Panc1 (cell line): ENCODE data around the gene IFT122. TPM values are rescaled to one million over a fixed set of nuclear protein-coding genes. Genes with fewer than 3 reads are reported as not detected.

Experiments
- ATAC-seq: fragments of 200-7000 bp; cut with Tn5 transposase; 2 replicates; pipeline ENCODE4 v1.9.1; 2020; ENCODE audit warnings: mild to moderate bottlenecking, moderate library complexity
- BruUV-seq: library from RNA; stranded (reverse); fragments of 400-500 nt; replicated peaks from 2 replicates; lab custom pipeline; 2021; lab: Mats Ljungman, UMichigan
- CTCF ChIA-PET: fragments of 300-600 bp; sonication (Branson Sonifier 250); formaldehyde crosslinking; loops from one replicate; lab custom pipeline; 2022; ENCODE audit warnings: antibody characterized with exemption; lab: Charles Lee
- POLR2A ChIA-PET: fragments of 300-600 bp; sonication (Branson Sonifier 250); formaldehyde crosslinking; loops from one replicate; lab custom pipeline; 2022; ENCODE audit warnings: antibody characterized with exemption; lab: Charles Lee
- DNase-seq: peaks from one replicate; pipeline ENCODE4 v3.0.0-alpha.2; 2010; ENCODE audit warnings: low read depth, low spot score
- H3K27ac ChIP-seq: 2 replicates; pipeline ENCODE4 v1.5.1; 2011; ENCODE audit warnings: mild to moderate bottlenecking, low read length, inconsistent platforms
- H3K27me3 ChIP-seq: fragments of 200-500 bp; sonication (Bioruptor generic); 2 replicates; pipeline ENCODE4 v1.6.0; 2014; ENCODE audit warnings: low read length, inconsistent platforms; ENCODE audit not compliant: control insufficient read depth, insufficient read depth
- H3K36me3 ChIP-seq: fragments of 200-500 bp; sonication (Bioruptor generic); 2 replicates; pipeline ENCODE4 v1.5.1; 2014; ENCODE audit warnings: inconsistent platforms, mild to moderate bottlenecking, low read length, moderate library complexity; ENCODE audit not compliant: control insufficient read depth, insufficient read depth
- H3K4me1 ChIP-seq: 2 replicates; pipeline ENCODE4 v1.5.1; 2011; ENCODE audit warnings: inconsistent platforms, mild to moderate bottlenecking, low read length, moderate library complexity; ENCODE audit not compliant: control insufficient read depth, insufficient read depth
- H3K4me3 ChIP-seq, 2 experiments: 2 replicates each; pipeline ENCODE4 v1.5.1; 2011 to 2012; ENCODE audit warnings: low read depth in 2 of 2, low read length in 2 of 2, mild to moderate bottlenecking in 2 of 2, inconsistent platforms in 1 of 2, moderate library complexity in 1 of 2
- H3K9me3 ChIP-seq: fragments of 200-500 bp; sonication (Bioruptor generic); 2 replicates; pipeline ENCODE4 v1.5.1; 2014; ENCODE audit warnings: low read depth, mild to moderate bottlenecking, inconsistent platforms, low read length, moderate library complexity; ENCODE audit not compliant: control insufficient read depth, insufficient read depth
- POLR2AphosphoS5 ChIP-seq: IDR thresholded peaks from 2 replicates; pipeline ENCODE4 v1.6.1; 2012; ENCODE audit warnings: mild to moderate bottlenecking, low read depth, low read length, moderate library complexity
- SIN3A ChIP-seq: IDR thresholded peaks from 2 replicates; pipeline ENCODE4 v1.6.1; 2012; ENCODE audit warnings: low read depth, mild to moderate bottlenecking, low read length, moderate library complexity, borderline replicate concordance; ENCODE audit not compliant: insufficient read depth
- TCF7L2 ChIP-seq: IDR thresholded peaks from 2 replicates; pipeline ENCODE4 v1.6.1; 2011; ENCODE audit warnings: mild to moderate bottlenecking, low read depth, low read length, inconsistent platforms
- in situ Hi-C: cut with HindIII; loops from 2 replicates; pipeline ENCODE4 v1.10.0; 2016; ENCODE audit warnings: low sequenced_read_pairs, low pct_unique_long_range_greater_than_20kb
- intact Hi-C: fragments of 100-400 bp; cut with micrococcal nuclease; formaldehyde crosslinking; loops from one replicate; pipeline ENCODE4 v1.10.0; 2022; ENCODE audit not compliant: unreplicated experiment
- total RNA-seq: library from RNA; stranded (reverse); gene quantifications from one replicate; pipeline ENCODE4 v1.2.1, GENCODE V29; 2021; ENCODE audit not compliant: unreplicated experiment
- TF ChIP-seq, protein P1 (sequence below), 2 experiments: IDR thresholded peaks; 2 replicates each; pipeline ENCODE4 v1.6.1; 2011 to 2012; ENCODE audit warnings: low read depth in 2 of 2, control low read depth in 1 of 2, low read length in 1 of 2, mild to moderate bottlenecking in 1 of 2, moderate library complexity in 1 of 2; ENCODE audit not compliant: insufficient read depth in 1 of 2
- TF ChIP-seq, protein P2 (sequence below): fragments of 450-650 bp; IDR thresholded peaks from 2 replicates; pipeline ENCODE4 v1.5.1; 2017; ENCODE audit warnings: mild to moderate bottlenecking

The IFT122 gene
- total RNA-seq, 1 experiment from 2014 or later: 52.4 TPM

DNA sequence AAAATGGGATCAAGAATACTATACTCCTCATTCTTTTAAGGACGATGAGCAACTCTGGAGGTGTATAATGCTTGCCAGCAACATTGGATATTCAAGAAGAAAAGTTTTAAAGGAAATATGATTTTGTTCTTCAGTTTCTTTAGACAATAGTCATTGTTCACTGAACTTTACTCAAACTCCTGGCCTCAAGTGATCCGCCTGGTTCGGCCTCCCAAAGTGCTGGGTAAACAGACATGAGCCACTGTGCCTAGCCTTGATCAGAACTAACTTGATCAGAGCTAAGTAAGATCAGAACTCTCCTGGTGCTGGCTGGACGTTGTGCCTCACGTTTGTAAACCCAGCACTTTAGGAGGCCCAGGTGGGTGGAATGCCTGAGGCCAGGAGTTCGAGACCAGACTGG is 24.2 kb upstream of the IFT122 start:
- ATAC-seq (no peak), DNase-seq (no peak)
- POLR2A ChIA-PET: no interaction called here
- in situ Hi-C loops (no loop called here), intact Hi-C loops (no loop called here)
- Histone ChIP-seq H3K9me3 (no peaks in the 10 kb centered on the region), H3K4me3 (no peak overlapping the region), H3K27me3 (no peaks in the 10 kb centered on the region), H3K4me1 (no peaks in the 10 kb centered on the region), H3K36me3 (no peaks in the 10 kb centered on the region), H3K27ac (no peak overlapping the region)
- CTCF ChIA-PET: no interaction called here
- TF ChIP-seq, protein P1, sequence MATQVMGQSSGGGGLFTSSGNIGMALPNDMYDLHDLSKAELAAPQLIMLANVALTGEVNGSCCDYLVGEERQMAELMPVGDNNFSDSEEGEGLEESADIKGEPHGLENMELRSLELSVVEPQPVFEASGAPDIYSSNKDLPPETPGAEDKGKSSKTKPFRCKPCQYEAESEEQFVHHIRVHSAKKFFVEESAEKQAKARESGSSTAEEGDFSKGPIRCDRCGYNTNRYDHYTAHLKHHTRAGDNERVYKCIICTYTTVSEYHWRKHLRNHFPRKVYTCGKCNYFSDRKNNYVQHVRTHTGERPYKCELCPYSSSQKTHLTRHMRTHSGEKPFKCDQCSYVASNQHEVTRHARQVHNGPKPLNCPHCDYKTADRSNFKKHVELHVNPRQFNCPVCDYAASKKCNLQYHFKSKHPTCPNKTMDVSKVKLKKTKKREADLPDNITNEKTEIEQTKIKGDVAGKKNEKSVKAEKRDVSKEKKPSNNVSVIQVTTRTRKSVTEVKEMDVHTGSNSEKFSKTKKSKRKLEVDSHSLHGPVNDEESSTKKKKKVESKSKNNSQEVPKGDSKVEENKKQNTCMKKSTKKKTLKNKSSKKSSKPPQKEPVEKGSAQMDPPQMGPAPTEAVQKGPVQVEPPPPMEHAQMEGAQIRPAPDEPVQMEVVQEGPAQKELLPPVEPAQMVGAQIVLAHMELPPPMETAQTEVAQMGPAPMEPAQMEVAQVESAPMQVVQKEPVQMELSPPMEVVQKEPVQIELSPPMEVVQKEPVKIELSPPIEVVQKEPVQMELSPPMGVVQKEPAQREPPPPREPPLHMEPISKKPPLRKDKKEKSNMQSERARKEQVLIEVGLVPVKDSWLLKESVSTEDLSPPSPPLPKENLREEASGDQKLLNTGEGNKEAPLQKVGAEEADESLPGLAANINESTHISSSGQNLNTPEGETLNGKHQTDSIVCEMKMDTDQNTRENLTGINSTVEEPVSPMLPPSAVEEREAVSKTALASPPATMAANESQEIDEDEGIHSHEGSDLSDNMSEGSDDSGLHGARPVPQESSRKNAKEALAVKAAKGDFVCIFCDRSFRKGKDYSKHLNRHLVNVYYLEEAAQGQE (IDR thresholded peaks at IDR 0.05; ENCODE audit: insufficient read depth in 1 of 2, low read depth in 2 of 2, low read length in 1 of 2): no peak
- TF ChIP-seq, protein P2, sequence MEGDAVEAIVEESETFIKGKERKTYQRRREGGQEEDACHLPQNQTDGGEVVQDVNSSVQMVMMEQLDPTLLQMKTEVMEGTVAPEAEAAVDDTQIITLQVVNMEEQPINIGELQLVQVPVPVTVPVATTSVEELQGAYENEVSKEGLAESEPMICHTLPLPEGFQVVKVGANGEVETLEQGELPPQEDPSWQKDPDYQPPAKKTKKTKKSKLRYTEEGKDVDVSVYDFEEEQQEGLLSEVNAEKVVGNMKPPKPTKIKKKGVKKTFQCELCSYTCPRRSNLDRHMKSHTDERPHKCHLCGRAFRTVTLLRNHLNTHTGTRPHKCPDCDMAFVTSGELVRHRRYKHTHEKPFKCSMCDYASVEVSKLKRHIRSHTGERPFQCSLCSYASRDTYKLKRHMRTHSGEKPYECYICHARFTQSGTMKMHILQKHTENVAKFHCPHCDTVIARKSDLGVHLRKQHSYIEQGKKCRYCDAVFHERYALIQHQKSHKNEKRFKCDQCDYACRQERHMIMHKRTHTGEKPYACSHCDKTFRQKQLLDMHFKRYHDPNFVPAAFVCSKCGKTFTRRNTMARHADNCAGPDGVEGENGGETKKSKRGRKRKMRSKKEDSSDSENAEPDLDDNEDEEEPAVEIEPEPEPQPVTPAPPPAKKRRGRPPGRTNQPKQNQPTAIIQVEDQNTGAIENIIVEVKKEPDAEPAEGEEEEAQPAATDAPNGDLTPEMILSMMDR: no peak
- TF ChIP-seq SIN3A (no peak), POLR2AphosphoS5 (no peak), TCF7L2 (no peak)
- BruUV-seq: no TSS peak

DNA sequence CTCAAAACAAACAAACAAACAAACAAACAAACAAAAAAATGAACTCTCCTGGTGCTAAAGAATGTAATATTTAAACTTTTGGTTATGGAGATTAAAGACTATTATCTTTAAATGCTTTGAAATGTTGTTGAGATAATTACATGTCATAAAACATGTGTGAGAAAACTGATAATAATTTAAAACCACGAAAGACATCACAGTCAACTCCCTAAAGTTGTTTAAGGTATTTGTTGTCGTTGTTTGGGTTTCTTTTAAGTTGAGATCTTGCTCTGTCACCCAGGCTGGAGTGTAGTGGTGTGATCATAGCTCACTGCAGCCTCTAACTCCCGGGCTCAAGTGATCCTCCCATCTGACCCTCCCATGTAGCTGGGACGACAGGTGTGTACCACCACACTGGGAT is 23.6 kb upstream of the IFT122 start:
- POLR2A ChIA-PET: interaction anchor here (0.6 kb wide), 1 partner anchor 449 kb away, joined by 5 read pairs; no protein-coding TSS in a partner anchor
- TF ChIP-seq SIN3A: no peak
- TF ChIP-seq, protein P1 (IDR thresholded peaks at IDR 0.05; ENCODE audit: insufficient read depth in 1 of 2, low read depth in 2 of 2, low read length in 1 of 2): no peak
- TF ChIP-seq POLR2AphosphoS5: no peak
- TF ChIP-seq, protein P2: no peak
- TF ChIP-seq TCF7L2: no peak
- in situ Hi-C loops: no loop called here
- intact Hi-C loops: no loop called here
- DNase-seq (no peak), ATAC-seq (no peak)
- no peaks in the 10 kb centered on the region for H3K36me3 ChIP-seq
- CTCF ChIA-PET: no interaction called here
- H3K9me3 ChIP-seq: no peaks in the 10 kb centered on the region
- no peaks in the 10 kb centered on the region for H3K4me1 ChIP-seq
- no peak overlapping the region for H3K27ac ChIP-seq
- no peaks in the 10 kb centered on the region for H3K27me3 ChIP-seq
- no peak overlapping the region for H3K4me3 ChIP-seq
- BruUV-seq: no TSS peak
